Measurements from ENCODE around the gene ATAT1.
"Not testable (repeated sequence)": the region's sequence is repeated elsewhere in the genome, so short reads cannot be mapped to it uniquely, and the experiment has no call there.

Gene ATAT1

DNA sequence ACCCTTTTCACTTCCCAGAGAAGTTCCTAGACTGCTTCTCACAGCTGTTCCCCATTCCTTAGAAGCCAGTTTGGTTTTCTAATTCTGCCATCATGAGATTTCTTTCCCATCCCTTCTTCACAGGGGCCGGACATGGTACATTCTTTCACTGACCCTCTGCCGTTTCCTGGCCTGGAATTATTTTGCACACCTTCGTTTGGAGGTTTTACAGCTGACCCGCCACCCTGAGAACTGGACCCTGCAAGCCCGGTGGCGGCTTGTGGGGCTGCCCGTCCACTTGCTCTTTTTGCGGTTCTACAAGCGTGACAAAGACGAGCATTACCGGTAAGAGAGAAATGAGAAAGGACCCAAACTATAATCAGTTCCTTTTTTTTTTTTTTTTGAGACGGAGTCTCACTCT lies 24.5 kb downstream of the ATAT1 start:
- DNase-seq (ENCODE audit: low read depth): no peak

- DNase-seq (ENCODE audit: low read depth): no peak
These were observed 28.4 kb downstream of the ATAT1 start for GRCh38 chr6:30654798-30655742.

DNA sequence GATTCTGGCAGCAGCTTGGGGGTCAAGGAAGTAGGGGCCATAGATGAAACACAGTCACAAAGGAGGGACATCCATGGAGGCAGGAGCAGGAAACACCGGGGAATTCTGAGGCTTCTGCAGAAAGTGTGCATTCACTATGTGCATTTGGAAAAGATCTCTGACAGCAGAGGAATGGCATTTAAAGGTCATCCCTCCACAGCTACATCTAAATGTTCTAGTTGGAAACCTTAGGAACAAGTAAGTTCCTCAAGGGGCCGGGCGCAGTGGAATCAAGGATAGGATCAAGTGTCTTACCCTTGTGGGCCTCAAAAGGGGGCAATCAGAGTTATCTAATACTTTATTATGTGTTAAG lies 29.0 kb downstream of the ATAT1 start:
- no peak for DNase-seq (ENCODE audit: low read depth)

DNA sequence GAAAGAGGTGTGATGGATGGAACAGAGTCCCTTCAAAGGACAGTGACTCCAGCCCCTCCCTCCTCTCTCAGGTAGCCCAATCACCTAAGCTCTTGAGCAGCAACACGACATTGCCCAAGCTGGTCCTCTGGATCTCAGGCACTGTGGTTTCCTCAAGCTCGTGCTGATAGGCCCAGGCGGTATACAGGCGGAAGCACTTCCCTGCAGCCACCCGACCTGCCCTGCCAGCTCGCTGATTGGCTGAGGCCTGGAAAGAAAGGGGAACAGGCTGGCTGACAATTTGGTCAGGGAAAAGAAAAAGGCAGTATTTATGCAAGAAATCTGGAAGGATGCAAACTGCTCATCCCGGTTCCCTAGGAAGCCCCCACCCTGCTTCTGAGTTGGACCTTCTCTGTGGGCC lies 29.8 kb downstream of the ATAT1 start:
- DNase-seq (ENCODE audit: low read depth): no peak

GRCh38 chr6:30657454-30657853 lies 30.8 kb downstream of the ATAT1 start:
- DNase-seq (ENCODE audit: low read depth): no peak

GRCh38 chr6:30657922-30658321 lies 31.2 kb downstream of the ATAT1 start:
- DNase-seq (ENCODE audit: low read depth): not testable (repeated sequence)

GRCh38 chr6:30664994-30665767 lies 38.5 kb downstream of the ATAT1 start:
- DNase-seq (ENCODE audit: low read depth): no peak

GRCh38 chr6:30666300-30666699 lies 39.6 kb downstream of the ATAT1 start:
- DNase-seq (ENCODE audit: low read depth): peak; percentile 65

DNA sequence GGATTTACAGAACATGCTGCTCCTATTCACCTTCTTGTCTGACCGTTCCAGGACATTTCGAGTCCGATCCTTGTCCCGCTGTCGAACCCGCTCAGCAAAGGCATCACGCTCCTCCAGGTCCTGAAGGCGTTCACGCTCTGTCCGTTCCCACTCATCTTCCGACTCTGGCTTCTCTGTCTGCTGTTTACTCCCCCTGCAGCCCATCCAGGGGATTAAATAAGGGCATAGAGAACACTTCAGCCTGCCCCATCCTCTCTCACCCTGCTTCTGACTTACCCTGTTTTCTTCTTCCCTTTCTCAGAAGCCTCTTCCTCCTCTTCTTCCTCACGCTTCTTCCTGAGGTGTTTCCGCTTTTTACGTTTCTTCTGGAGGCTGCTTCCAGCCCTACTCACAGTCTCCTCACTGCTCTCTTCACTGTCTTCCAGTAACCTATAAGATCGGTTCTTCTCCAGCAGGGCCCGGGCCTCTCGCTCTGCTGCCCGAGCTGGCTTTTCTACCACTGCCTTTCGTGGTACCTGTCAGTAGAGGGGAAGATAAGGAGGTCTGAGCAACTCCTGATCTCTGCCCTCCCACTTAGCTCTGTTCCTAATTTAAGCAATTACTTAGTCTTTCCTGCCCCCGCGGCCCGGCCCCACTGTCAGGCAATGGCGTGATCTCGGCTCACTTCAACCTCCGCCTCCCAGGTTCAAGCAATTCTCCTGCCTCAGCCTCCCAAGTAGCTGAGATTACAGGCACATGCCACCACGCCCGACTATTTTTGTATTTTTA lies 44.3 kb downstream of the ATAT1 start:
- no peak for DNase-seq (ENCODE audit: low read depth)

GRCh38 chr6:30672445-30673253 lies 46.0 kb downstream of the ATAT1 start, which contains the start of gene DHX16:
DHX16 (minus strand) TSS chr6:30673006; CDS start chr6:30672841, 165 bp downstream.
- peak; percentile 98 for DNase-seq (ENCODE audit: low read depth)

DNA sequence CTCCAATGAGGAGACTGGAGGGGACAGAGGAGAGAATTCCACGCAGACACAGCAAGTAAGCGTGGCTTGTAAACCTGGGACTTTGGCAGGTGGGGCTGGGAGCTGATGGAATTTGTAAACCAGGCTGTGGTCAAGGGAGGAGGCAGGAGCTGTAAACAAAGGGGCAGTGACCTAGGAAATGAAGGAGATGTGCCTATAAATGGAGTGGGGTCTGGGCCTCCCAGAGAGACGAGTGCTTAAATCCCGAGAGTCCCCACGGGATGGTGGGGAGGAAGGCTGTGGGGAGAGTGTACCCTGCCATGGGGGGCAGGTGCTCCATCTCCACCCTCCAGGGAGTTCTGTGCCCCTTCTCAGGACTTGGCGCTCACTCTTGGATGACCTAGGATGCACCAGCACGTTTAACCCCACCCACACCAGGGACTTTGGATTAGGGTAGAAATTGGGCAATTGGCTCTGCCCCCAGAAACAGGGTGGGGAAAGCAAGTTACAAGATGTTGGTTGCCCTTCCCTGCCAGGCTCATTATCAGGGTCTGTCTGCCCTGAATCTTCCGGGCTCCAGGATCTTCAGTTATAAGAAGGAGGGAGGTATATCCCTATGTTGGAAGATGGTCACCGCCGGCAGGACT lies 50.1 kb downstream of the ATAT1 start:
- DNase-seq (ENCODE audit: low read depth): no peak

- peak; percentile 77 for DNase-seq (ENCODE audit: low read depth)
These were observed 52.5 kb downstream of the ATAT1 start for GRCh38 chr6:30678964-30679726.

DNA sequence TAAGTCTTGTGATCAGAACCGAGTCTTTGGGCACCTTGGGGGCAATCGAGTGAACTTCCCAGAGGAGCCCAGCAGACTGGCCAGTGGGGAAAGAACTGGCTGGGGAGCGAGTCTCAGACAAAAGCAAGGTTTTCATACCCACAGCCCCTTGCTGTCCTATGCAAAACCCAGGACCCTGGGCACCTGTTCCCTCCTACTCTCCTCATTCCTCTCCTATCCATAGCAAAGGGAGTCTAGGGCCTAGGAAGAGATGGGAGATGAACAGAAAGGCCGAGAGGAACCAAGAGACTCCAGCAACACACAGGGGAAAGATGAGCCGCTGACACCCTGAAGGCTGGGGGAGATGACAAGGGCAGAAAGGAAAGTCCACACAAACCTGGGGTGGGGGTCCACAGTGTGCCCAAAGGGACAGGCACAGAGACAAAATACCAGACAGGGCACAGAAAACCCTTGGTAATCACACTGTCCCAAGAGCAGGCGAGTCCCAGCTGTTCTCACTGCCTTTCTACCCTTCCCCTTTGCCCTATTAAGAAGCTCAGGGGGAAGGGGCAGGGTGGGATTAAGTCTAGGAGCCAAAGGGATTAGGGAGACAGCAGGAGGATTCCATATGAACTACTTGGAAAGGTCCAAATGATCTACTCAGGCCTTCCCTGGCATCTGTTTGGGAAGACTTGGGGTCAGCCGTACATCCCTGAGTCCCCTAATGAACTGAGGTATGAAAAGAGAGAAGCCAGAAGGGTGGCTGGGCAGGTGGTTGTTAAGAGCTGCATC lies 53.3 kb downstream of the ATAT1 start:
- no peak for DNase-seq (ENCODE audit: low read depth)

GRCh38 chr6:30681766-30682142 lies 55.1 kb downstream of the ATAT1 start:
- no peak for DNase-seq (ENCODE audit: low read depth)

- DNase-seq (ENCODE audit: low read depth): peak; percentile 93
These were observed 55.8 kb downstream of the ATAT1 start for GRCh38 chr6:30682143-30683117.

GRCh38 chr6:30683183-30683979 lies 56.7 kb downstream of the ATAT1 start:
- DNase-seq (ENCODE audit: low read depth): no peak

DNA sequence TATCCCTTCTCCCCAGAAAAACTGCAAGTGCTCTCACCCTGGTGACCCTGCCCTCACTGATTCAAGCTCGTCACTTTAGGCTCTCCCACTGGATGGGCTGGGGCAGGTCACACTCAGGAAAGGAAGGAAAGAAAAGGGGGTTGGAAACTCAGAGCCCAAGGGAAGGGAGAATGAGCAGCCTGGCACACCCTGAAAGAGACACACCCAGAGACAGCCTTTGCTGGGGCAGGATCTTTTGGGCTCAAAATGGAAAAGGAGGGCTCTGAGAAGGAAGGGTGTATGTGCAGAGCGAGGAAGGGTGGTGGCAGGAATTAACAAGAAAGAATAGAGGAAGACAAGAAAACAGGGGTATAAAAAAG lies 57.3 kb downstream of the ATAT1 start:
- no peak for DNase-seq (ENCODE audit: low read depth)
